ENCODE data around the gene SORCS2. TPM values are rescaled to one million over a fixed set of nuclear protein-coding genes. Genes with fewer than 3 reads are reported as not detected.

Gene SORCS2
- total RNA-seq, 4 donors from 2014 or later: 2.0 to 7.4 (median 3.6) TPM

GRCh38 chr4:7381890-7382633 is 189.7 kb downstream of the SORCS2 start:
- H3K27me3 ChIP-seq: no peaks in the 10 kb centered on the region

GRCh38 chr4:7382634-7383014 is 190.3 kb downstream of the SORCS2 start:
- no peak for TF ChIP-seq CTCF (IDR thresholded peaks at IDR 0.05)
- TF ChIP-seq EP300 (IDR thresholded peaks at IDR 0.05): no peak
- no peak for TF ChIP-seq POLR2AphosphoS5 (IDR thresholded peaks at IDR 0.05)
- TF ChIP-seq POLR2A (IDR thresholded peaks at IDR 0.05): no peak
- no peaks in the 10 kb centered on the region for H3K36me3 ChIP-seq
- H3K9me3 ChIP-seq: no peaks in the 10 kb centered on the region
- peaks cover 0 to 23% (median 9%) of the 10 kb centered on the region in 3 donors for H3K4me1 ChIP-seq
- no peaks in the 10 kb centered on the region for H3K27me3 ChIP-seq
- no peak for ATAC-seq
- WGBS, 2 donors (ENCODE audit: low coverage in 1 of 2): 88 to 100% methylated on average over 2 to 6 of the region's 8 CpGs
- H3K4me3 ChIP-seq: no peak overlapping the region
- H3K27ac ChIP-seq: no peak overlapping the region

More at GRCh38 chr4:7381890-7382633, 189.7 kb downstream of the SORCS2 start:
- Histone ChIP-seq H3K27ac (no peak overlapping the region), H3K9me3 (no peaks in the 10 kb centered on the region), H3K4me1 (peaks cover 0 to 28% (median 9%) of the 10 kb centered on the region in 3 donors), H3K36me3 (no peaks in the 10 kb centered on the region), H3K4me3 (no peak overlapping the region)
- 93 to 100% methylated on average over 2 to 6 of the region's 9 CpGs for WGBS, 2 donors (ENCODE audit: low coverage in 1 of 2)
- TF ChIP-seq CTCF (IDR thresholded peaks at IDR 0.05): no peak
- no peak for TF ChIP-seq POLR2A (IDR thresholded peaks at IDR 0.05)
- TF ChIP-seq POLR2AphosphoS5 (IDR thresholded peaks at IDR 0.05): no peak
- no peak for TF ChIP-seq EP300 (IDR thresholded peaks at IDR 0.05)
- ATAC-seq: no peak

GRCh38 chr4:7383266-7383665 is 190.9 kb downstream of the SORCS2 start:
- Histone ChIP-seq H3K27ac (no peak overlapping the region), H3K9me3 (no peaks in the 10 kb centered on the region), H3K4me3 (no peak overlapping the region), H3K36me3 (no peaks in the 10 kb centered on the region), H3K27me3 (no peaks in the 10 kb centered on the region), H3K4me1 (peaks cover 0 to 23% (median 9%) of the 10 kb centered on the region in 3 donors)
- no peak for ATAC-seq
- WGBS, 2 donors (ENCODE audit: low coverage in 1 of 2): 57 to 81% methylated on average over 1 to 6 of the region's 8 CpGs
- TF ChIP-seq POLR2AphosphoS5 (IDR thresholded peaks at IDR 0.05) (no peak), CTCF (IDR thresholded peaks at IDR 0.05) (no peak), POLR2A (IDR thresholded peaks at IDR 0.05) (no peak), EP300 (IDR thresholded peaks at IDR 0.05) (no peak)

GRCh38 chr4:7384003-7384928 is 191.9 kb downstream of the SORCS2 start:
- H3K27ac ChIP-seq: no peak overlapping the region
- 83 to 88% methylated on average over 3 to 17 of the region's 28 CpGs for WGBS, 2 donors (ENCODE audit: low coverage in 1 of 2)

More at GRCh38 chr4:7384003-7384928, 191.9 kb downstream of the SORCS2 start:
- ATAC-seq: no peak
- H3K4me1 ChIP-seq: peaks cover 0 to 23% (median 9%) of the 10 kb centered on the region in 3 donors
- H3K4me3 ChIP-seq: no peak overlapping the region
- no peaks in the 10 kb centered on the region for H3K36me3 ChIP-seq
- H3K27me3 ChIP-seq: no peaks in the 10 kb centered on the region
- no peaks in the 10 kb centered on the region for H3K9me3 ChIP-seq
- TF ChIP-seq EP300 (IDR thresholded peaks at IDR 0.05): no peak
- no peak for TF ChIP-seq CTCF (IDR thresholded peaks at IDR 0.05)
- no peak for TF ChIP-seq POLR2A (IDR thresholded peaks at IDR 0.05)
- no peak for TF ChIP-seq POLR2AphosphoS5 (IDR thresholded peaks at IDR 0.05)
